Fibroblast of gingiva (primary cell): Measurements from ENCODE around the gene TFR2.

Source experiments
- DNase-seq: peaks from one replicate; pipeline ENCODE4 v3.0.0-alpha.2; 2011; ENCODE audit warnings: low read depth

The TFR2 gene

DNA sequence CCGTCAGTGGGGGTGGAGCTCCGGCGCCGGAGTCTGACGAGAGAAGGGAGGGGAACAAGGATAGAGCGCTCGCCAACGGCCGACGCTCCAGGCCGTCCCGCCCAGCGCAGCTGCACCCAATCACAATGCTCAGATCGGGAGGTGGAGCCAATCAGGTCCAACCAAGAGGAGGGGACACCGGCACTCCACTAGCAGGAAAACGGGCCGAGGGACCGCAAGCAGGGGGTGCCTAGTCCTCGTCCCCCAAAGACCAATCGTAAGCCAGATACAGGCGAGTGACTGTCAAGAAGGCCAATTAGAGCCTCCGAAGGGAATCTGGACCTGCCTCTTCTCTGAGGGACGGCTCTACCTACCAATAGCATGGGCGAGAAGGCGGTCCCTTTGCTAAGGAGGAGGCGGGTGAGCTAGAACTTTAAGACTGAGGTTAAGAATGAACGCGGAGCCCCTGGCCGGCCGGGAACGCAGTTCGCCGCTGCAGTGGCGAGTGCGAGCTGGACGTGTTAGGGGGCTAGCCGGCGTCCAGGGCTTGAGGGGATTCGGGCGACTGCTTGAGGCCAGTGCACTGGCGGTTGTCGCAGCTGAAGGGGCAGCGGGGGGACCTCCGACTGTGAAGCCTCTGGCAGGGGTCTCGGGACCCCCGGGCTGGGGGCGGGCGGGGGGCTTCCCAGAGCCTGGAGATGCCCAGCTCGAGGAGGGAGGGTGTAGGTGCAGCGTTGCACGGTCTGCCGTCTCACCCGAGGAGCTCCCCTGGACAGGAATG, 54.9 kb downstream of the TFR2 start, which contains the start of gene FBXO24:
Gene FBXO24 (plus strand): TSS at position 63 of the 760 bp plus-strand sequence. CDS start 298 bp downstream, at position 361.
- DNase-seq, result peak; percentile 100

DNA sequence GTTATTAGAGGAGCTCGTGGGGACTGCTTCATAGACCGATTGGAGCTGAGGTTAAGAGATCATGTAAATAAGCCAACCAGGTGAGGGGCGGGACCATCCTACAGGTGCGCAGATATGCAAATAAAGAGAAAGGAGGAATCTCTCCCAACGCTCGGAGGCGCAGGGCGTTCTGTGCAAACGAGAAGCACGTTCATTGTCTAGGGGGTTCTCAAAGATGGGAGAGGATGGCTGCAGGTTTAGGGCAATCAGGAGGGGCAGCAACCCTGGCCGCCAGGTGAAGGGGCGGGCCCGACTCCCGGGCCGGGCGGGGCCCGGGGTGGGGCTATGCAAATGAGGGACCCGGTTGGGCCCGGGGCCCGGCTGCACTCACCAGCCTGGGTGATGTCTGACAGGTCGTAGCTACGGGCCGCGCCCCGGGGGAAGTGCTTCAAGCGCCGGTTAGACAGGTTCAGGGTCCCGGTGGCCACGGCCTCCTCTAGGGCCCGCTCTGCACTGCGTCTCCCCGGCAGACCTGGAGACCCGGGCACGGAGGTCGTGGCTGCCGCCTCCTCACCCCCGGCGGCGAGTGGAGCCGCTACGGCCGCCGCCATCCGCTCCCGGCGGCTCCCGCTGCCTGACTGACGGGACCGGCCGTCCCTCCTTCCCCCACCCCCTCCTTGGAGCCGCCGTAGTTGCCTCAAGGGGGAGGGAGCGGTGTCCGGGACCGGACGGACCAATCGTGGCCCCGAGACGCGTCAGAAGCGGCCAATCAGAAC, 55.7 kb downstream of the TFR2 start, which contains the start of gene LRCH4:
Gene LRCH4 (minus strand): TSS at position 619 of the 755 bp plus-strand sequence. CDS start 29 bp downstream, at position 590.
- DNase-seq, result no peak

DNA sequence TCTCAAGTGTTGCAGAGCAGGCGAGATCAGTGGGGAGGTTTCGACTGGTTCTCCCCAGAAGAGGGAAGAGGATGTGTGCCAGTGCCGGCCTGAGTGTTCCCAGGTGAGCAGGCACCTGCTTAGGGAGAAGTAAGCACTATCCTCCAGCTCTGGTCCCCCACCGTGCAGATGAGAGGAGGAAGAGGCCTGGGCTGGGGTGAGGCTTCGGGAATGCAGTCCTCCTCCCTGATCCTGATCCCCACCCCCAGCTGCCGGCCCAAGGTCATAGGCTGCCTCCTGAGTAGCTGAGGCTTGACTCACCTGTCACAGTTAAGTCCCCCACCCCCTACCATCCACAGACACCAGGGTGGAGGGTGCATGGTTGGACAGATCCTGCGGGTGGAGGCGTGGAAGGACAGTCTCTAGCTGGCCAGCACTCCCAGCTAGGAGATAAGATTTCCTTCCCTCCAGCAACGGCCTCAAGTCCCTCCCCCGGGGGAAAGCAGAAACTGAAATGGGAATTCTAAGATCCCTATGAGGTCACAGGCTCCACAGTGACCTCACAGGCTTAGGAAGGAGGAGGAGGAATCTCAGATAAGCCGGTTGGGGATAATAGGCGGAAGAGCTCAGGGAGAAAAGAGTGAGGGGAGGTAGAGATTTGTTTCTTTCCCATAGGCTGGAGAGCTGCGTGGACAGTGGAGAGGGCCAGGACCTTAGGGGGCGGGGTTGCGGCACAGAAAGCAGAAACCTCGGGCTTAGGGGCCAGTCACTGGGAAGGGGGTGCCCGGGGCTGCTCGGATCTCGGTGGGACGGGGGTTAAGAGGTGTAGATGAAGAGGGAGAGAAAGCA, 56.5 kb downstream of the TFR2 start:
- DNase-seq, result peak; percentile 73

DNA sequence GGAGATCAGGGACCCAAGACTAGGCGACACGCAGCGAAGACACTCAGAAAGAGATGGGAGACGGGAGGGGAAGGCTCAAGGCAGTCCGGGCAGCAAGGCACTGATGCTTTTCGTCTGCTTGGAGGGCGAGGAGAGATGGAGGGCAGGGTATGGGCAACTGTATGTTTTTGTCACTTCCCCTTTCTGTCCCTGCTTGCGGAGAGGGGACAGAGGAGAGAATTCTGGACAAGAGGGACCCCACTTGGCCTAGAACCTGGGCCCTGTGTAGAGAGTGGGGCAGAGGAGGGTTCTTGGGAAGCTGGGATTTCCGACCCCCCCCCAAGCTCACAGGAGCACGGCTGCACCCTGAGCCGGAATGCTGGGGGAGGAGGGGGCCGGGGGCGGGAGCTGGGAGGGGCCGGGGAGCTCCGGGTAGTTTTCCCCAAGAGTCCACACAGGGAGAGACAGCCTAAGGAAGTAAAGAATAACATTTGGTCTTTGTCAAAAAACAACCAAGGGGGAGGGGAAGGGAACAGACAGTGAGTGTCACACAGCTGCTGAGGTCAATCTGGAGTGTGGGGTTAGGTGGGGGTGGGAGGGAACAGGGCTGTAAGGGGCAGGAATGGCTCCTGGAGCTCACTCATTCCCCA, 57.2 kb downstream of the TFR2 start:
- DNase-seq, result no peak

DNA sequence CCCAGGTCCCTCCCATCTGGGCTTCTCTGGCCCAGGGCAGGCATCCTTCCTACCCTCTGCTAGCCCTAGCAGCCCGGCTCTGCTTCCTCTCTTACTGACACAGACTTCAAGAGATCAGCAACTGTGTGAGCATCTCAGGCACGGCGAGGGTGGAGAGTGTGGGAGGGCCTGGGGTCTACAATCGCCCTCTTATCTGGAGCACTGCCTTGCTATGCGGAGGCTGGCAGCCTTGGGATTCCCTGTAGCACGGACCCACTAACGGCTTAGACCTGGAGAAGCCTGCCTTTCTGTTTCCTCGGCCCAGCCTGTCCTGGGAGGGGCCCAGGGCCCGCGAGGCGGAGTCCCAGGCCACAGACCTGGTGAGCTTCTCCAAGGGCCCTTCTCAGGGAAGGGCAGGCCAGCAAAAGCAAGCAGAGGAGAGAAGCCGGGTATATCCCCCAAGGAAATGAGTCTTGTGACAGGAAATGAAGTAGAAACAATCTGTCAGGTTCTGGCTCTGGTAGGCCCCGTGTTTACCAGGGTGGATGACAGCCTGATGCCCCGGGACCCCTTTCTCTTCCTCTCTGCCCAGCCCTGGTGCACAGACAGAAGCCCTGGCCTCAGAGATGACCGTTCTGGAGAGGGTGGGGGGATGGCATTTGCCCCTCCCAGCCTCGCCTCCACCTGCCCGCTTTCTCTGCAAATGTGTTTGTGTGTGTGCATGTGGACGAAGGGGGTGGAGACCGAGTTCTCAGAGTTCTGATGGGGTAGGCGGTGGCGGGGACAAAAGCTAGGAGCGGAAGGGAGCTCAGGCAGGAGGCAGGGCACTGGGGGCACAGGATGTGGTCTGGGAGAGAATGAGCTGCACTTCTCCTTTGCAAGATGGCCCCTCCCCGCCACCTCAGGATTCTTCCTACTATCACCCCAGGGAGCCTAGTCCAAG, 58.0 kb downstream of the TFR2 start:
- no peak for DNase-seq

GRCh38 chr7:100582650-100583049, 58.7 kb downstream of the TFR2 start:
- no peak for DNase-seq

DNA sequence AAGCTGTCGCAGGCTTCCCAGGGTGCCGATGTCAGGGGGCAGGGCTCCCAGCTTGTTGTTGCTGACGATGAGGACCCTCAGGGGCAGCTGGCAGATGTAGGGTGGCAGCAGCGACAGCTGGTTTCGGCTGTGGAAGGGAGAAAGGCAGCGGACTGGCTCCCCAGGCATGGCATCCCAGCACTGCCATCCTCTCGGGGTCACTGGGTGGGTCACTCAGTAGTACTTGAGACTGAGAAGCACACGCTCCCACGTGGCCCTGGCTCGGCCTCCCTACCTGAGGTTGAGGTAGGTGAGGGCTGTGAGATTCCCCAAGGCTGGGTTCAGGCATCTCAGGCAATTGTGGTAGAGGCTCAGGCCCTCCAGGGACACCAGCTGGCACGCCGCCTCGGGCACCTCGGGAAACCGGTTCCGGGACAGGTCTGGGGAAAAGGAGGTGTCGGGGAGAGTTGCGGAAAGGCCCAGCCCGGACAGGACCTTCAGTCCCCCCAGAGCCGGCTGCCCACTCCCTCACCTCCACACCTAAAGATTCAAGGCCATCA, 59.2 kb downstream of the TFR2 start:
- no peak for DNase-seq

GRCh38 chr7:100580466-100581283, 60.7 kb downstream of the TFR2 start:
- no peak for DNase-seq

GRCh38 chr7:100578246-100579183, 62.8 kb downstream of the TFR2 start:
- DNase-seq, result no peak

GRCh38 chr7:100577507-100577906, 63.8 kb downstream of the TFR2 start:
- no peak for DNase-seq

DNA sequence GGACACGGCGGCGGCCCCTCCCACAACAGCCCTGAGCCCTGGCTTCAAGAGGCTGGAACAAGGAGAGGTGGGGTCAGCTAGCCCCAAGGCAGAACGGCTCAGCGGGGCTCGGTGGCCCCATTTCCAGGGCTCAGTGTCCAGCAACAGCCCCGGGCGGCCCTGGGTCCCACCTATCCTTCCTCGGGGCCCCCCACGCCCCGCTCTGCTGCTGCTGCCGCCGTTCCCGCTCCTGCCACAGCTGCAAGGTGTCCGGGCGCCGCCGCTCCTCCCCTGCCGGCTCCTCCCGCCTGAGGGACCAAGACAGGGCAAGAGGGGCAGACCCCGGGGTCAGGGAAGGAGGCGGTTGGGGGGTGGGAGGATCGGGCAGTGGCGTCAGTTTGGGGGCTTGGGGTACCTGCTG, 64.2 kb downstream of the TFR2 start:
- DNase-seq, result no peak

- DNase-seq, result no peak
Measured at GRCh38 chr7:100576384-100576993, 64.9 kb downstream of the TFR2 start.

GRCh38 chr7:100575746-100576383, 65.5 kb downstream of the TFR2 start:
- no peak for DNase-seq

- no peak for DNase-seq
Measured at GRCh38 chr7:100575206-100575631, 66.1 kb downstream of the TFR2 start.

- no peak for DNase-seq
Measured at GRCh38 chr7:100574362-100575205, 66.8 kb downstream of the TFR2 start.

GRCh38 chr7:100573691-100574361, 67.5 kb downstream of the TFR2 start, which contains the start of gene SAP25:
Gene SAP25 (minus strand): TSS chr7:100573900. CDS start chr7:100573742, 158 bp downstream.
- DNase-seq, result no peak
